Measurements from ENCODE around the gene LRRC72.

DNA sequence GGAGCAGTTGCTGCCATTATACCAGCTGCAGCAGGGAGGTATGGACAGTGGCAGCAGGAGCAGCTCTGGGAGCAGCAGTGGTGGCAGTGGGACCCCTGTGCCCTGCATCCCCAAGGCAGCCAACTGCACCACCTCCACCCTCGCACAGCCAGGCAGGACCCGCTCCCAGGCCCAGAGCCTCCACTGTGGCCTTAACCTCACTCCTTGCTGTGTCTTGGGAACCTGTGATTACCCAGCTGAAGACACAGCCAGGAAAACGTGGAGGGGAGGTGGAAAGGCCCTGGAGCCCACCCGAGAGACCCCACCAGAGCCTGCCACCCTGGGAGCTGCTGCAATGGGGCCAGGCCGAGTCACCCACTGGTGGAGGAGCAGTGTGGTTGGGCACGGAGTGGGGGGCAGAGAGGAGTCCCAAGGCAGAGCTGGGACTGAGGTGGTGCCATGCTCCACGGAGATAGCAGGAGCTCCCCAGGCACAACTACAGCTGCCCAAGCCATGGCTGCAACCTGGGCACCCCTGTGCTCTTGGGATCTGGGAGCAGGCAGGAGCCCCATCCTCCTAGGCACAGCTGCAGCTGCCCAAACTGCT lies 20.4 kb downstream of the LRRC72 start:
- no peak for TF ChIP-seq EZH2 (IDR thresholded peaks at IDR 0.05; ENCODE audit: low read length)
- TF ChIP-seq, protein P1, sequence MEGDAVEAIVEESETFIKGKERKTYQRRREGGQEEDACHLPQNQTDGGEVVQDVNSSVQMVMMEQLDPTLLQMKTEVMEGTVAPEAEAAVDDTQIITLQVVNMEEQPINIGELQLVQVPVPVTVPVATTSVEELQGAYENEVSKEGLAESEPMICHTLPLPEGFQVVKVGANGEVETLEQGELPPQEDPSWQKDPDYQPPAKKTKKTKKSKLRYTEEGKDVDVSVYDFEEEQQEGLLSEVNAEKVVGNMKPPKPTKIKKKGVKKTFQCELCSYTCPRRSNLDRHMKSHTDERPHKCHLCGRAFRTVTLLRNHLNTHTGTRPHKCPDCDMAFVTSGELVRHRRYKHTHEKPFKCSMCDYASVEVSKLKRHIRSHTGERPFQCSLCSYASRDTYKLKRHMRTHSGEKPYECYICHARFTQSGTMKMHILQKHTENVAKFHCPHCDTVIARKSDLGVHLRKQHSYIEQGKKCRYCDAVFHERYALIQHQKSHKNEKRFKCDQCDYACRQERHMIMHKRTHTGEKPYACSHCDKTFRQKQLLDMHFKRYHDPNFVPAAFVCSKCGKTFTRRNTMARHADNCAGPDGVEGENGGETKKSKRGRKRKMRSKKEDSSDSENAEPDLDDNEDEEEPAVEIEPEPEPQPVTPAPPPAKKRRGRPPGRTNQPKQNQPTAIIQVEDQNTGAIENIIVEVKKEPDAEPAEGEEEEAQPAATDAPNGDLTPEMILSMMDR (optimal IDR thresholded peaks at IDR 0.05 in 1 of 3, IDR thresholded peaks at IDR 0.05 in 1 of 3, conservative IDR thresholded peaks at IDR 0.05 in 1 of 3; ENCODE audit: extremely low read depth in 1 of 3, insufficient read depth in 2 of 3, low read length in 3 of 3): no peak

Data from keratinocyte (primary cell).